OCI-LY1 (cell line): Measurements from ENCODE around the gene ABLIM2.

Source experiments
- EZH2 ChIP-seq: fragments of 200-600 bp; sonication (generic), shearing (Covaris generic); IDR thresholded peaks from 2 replicates; pipeline ENCODE4 v1.8.0; 2017; ENCODE audit warnings: borderline replicate concordance, mixed run types, mild to moderate bottlenecking, antibody characterized with exemption, low read length, moderate library complexity, mixed read lengths
- TF ChIP-seq, protein P1 (sequence below): fragments of 200-600 bp; sonication (generic), shearing (Covaris generic); IDR thresholded peaks from 2 replicates; pipeline ENCODE4 v1.5.1; 2017; ENCODE audit warnings: mild to moderate bottlenecking, antibody characterized with exemption, low read length, moderate library complexity, mixed read lengths

DNA sequence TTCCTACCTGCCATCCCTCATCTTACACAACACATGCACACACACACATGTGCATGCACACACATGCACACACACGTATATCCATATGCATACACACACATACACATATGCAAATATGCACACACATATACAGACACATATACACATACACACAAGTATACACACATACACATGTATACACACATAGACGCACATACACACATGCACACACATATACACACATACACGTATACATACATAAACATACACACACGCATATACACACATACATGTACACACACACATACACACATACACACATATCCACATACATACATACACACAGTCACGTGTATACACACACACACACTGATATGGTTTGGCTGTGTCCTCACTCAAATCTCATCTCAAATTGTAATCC, 182.0 kb downstream of the ABLIM2 start:
- TF ChIP-seq, protein P1, sequence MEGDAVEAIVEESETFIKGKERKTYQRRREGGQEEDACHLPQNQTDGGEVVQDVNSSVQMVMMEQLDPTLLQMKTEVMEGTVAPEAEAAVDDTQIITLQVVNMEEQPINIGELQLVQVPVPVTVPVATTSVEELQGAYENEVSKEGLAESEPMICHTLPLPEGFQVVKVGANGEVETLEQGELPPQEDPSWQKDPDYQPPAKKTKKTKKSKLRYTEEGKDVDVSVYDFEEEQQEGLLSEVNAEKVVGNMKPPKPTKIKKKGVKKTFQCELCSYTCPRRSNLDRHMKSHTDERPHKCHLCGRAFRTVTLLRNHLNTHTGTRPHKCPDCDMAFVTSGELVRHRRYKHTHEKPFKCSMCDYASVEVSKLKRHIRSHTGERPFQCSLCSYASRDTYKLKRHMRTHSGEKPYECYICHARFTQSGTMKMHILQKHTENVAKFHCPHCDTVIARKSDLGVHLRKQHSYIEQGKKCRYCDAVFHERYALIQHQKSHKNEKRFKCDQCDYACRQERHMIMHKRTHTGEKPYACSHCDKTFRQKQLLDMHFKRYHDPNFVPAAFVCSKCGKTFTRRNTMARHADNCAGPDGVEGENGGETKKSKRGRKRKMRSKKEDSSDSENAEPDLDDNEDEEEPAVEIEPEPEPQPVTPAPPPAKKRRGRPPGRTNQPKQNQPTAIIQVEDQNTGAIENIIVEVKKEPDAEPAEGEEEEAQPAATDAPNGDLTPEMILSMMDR: no peak
- TF ChIP-seq EZH2: no peak
